DMS53 (cell line): ENCODE data around the gene SMAD3.

Source experiments
- DNase-seq: peaks from one replicate; lab custom pipeline; 2025; lab: John Stamatoyannopoulos, UW

The SMAD3 gene

DNA sequence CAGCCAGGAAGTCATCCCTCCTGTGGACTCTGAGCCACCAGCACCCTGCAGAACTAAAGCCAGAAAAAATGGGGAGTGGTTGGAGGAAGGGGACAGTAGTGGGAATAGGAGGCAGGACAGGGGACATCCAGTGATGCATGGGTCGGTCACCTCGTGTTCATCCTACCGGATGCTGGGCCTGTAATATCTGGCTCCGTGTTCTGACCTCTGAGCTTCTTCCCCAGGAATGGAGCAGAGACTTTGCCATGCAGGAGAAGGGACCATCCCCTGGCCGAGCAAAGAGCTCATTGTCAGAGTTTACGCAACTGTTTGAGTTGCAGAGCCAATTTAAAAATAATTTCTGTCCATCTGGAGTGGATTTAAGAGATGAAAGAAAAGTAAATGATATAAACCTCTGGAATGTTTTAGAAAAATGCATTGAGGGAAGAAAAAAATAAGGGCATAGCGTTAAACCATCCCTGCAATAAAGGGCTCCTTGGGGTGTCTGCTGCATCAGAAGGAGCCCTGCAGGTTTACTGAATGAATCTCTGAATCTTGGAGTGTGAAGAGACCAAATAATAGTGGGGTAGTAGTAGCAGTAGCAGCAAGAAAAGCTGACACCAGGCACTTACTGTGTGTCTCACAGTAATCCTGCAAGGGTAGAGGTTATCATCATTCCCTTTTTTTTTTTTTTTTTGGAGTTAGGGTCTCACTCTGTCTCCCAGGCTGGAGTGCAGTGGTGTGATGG, 118.2 kb downstream of the SMAD3 start:
- DNase-seq, result no peak

DNA sequence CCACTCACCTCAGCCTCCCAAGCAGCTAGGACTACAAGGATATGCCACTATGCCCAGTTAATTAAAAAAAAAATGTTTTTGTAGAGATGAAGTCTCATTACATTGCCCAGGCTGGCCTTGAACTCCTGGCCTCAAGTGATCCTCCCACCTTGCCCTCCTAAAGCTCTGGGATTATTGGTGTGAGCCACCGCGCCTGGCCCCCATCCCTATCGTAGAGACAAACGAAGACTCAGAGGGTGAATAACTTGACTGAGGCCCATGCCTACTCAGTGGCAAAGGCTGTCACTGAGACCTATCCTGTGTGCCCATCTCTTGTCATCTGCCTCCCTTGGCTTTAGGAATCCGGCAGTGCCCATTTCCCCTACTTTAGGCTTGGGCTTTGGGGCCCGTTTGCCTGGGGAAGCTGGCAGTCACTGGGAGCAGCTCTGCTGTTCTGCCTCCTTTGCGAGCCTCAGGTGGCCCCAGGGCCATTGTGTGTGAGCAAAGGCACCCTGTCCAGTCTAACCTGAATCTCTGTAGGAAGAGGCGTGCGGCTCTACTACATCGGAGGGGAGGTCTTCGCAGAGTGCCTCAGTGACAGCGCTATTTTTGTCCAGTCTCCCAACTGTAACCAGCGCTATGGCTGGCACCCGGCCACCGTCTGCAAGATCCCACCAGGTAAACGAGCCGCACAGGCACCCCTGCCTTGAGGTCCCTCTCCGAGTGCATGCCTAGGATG, 119.0 kb downstream of the SMAD3 start:
- DNase-seq, result no peak

DNA sequence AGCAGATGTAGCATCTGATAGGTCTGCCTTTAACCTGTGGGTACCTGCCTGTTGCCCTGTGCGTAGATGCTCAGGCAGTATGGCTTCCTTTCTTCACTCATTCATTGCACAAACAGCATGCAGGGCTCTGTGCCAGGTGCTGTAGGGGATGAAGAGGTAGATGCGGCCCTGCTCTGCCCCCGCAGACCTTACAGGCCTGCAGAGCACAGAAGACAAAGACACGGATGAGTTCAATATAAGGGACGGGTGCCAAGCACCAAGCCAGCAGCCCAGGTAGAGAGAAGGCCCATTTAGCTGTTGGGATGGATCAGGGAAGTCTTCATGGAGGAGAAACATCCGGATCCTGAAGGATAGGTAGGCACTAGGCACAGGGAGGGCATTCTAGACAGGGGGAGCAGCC, 119.6 kb downstream of the SMAD3 start:
- no peak for DNase-seq

DNA sequence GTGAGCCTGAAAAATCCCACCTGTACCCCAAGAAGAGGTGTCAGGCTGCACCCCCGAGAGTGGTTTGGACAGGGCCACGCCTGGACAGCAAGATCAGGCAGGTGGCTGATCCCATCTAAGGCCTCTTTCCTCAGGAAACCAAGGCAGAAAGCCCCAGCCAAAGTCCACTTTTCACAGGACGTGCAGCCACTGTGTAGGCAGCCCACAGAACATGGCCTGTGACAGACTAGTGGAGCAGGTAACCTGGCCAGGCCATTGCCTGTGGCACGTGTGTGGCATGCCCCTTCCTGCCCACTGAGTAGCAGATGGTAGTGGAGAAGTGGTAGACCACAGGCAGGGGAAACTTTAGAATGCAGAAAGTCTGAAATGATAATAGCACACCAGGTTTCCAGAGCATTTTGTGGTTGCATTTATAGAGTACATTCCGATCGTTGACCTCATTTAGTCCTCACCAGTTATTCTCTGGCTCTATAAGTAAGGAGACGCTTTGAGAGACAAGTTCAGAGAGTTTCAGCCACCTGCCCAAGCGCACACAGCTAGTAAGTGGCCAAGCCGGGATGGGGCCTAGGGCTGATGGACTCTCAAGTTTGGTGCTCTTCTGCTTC, 120.3 kb downstream of the SMAD3 start:
- DNase-seq, result no peak

DNA sequence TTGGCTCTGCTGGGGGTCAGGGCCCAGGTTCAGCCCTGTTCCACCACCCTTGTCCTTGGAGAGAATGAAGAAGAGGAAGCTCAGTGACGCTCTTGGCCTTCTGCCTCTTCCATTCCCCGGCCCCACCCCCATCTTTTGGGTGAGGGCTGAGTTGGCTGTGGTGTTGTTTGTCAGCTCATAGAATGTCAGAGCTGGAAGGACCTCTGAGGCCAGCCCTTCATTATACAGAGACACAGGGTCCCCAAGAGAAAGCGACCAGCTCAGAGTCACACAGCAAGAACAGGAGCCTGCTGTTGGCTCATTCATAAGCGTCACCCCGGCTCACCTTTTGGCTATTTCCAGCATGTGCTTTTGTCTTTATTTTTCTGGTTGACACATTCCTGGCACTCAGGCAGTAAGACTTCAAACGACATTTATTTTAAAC, 120.8 kb downstream of the SMAD3 start:
- DNase-seq, result no peak

DNA sequence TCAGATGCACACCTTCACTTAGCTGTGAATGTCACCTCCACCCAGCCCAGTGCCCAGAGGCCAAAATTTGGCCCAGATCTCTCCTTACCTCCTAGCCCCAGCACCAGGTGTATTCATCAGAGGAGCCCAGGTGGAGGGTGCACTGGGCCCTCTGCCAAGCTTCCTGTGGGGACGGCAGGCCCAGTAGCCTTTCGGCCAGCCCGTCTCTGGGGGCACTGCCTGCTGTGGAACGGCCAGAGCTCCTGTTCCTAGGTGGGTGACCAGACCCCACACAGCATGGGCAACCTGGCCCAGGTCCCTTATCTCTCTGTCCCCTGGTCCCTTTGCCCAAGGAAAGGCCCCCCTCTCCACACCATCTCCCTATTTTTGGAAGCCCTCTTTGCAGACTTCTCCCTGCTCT, 121.3 kb downstream of the SMAD3 start:
- no peak for DNase-seq

DNA sequence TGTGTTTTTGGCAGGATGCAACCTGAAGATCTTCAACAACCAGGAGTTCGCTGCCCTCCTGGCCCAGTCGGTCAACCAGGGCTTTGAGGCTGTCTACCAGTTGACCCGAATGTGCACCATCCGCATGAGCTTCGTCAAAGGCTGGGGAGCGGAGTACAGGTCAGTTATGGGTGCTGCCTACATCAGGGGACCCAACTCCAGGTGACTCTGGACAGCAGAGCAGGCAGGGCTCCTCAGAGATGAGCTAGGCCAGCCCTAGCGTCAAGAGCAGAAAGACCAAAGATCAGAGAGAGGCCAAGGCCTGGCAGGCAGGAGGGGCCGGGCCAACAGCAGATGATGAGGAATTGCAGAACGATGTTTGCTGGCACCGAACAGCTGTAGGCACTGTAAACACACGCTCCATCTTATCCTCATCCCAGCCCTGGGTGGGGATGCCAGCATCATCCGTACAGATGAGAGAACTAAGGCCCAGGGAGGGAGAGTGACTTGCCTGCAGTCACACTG, 122.0 kb downstream of the SMAD3 start:
- DNase-seq, result no peak

DNA sequence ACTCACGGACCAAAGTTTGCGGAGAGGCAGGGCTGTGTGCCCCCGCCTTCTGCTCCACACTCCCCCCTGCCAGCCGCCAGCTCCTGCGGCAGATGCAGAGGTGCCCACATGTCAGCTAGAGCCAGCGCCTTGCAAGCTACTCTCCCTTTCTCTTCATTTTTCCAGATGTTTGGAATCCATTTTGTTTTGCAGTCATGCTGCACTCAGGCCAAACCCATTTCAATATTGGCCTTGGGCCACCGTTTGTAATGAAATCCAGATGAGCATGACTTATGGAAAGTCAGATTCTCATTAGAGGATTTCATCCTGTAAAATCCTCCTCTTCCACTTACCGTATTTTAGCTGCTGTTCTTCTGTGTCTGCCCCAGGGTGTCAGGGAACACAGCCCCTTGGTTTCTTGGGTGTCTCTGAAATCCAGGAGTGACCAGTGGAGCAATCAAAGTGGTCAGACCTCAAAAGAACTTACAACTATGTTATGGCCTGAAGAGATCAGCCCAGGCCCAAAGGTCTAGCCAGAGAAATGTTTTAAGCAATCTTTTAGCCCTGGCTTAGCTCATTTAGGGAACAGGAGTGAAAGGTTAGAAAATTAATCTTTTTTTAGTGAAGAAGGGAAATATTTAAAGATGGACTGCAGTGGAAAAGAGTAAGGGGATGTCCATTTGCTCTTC, 123.3 kb downstream of the SMAD3 start:
- DNase-seq, result no peak

DNA sequence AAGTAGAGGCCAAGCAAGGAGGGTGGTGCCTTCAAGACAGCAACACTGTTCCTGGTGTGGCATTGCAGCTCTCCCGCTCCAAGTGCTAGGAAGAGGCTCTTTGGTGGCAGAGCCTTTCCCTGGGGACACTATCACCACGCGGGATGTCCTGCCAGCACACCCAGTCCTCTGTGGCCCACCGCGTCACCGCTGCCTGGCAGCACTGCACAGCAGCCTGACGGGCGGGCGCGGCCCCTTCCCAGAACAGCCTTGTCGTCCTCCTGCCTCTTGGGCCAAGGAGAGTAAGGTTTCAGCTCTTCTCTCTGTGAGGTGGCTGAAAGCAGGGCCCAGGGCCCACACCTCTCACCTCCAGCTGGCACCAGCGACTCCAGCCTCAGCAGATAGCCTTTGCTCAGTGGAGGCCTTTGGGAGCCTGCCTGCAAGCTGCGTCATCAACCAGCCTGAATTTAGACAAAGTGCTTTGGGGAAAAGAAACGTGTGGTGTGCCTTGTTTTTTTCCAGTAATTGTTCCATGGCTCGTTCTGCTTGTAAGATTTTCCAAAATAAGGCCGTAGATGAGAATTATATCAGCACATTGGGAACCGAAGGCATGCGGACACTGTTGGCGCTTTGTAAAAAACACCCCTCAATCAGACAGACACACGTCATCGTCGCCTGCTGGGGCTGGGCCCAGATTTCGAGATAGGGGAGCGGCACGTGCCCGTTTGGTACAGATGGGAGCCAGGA, 124.1 kb downstream of the SMAD3 start:
- DNase-seq, result no peak

DNA sequence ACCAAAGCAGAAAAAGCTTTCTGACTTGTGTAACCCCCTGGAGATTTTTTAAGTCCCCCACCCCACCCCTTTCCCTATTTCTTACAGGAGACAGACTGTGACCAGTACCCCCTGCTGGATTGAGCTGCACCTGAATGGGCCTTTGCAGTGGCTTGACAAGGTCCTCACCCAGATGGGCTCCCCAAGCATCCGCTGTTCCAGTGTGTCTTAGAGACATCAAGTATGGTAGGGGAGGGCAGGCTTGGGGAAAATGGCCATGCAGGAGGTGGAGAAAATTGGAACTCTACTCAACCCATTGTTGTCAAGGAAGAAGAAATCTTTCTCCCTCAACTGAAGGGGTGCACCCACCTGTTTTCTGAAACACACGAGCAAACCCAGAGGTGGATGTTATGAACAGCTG, 124.9 kb downstream of the SMAD3 start:
- DNase-seq, result no peak

DNA sequence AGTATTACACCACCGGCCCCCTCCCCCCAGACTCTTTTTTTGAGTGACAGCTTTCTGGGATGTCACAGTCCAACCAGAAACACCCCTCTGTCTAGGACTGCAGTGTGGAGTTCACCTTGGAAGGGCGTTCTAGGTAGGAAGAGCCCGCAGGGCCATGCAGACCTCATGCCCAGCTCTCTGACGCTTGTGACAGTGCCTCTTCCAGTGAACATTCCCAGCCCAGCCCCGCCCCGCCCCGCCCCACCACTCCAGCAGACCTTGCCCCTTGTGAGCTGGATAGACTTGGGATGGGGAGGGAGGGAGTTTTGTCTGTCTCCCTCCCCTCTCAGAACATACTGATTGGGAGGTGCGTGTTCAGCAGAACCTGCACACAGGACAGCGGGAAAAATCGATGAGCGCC, 125.4 kb downstream of the SMAD3 start:
- DNase-seq, result no peak

DNA sequence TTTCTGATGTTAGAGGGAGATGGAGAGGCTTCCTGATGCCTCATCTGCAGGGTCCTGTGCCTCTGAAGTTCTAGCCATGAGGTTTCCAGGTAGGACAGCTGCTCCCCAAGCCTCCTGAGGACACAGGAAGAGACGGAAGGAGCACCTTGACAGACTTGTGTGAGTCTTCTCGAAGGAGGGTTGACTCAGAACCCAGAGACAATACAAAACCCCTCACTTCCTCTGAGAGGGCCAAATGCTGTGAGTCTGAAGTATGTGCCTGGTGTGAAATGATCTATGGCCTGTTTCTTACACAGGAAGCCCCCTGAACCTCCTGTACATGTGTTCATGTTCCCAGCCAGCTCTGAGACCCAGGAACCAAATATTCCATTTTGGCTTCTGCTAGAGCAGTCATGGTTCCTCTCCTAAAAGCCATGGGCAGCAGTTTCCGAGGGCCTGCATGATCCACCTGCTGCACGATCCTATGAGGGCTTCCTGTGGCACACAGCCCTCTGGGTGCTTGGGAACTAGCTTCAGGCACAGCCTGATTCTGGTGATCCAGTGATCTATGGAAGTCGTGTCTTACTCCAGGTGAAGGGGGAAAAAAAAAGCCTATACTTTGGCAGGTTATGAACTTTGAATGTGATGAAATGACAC, 126.9 kb downstream of the SMAD3 start:
- DNase-seq, result no peak

DNA sequence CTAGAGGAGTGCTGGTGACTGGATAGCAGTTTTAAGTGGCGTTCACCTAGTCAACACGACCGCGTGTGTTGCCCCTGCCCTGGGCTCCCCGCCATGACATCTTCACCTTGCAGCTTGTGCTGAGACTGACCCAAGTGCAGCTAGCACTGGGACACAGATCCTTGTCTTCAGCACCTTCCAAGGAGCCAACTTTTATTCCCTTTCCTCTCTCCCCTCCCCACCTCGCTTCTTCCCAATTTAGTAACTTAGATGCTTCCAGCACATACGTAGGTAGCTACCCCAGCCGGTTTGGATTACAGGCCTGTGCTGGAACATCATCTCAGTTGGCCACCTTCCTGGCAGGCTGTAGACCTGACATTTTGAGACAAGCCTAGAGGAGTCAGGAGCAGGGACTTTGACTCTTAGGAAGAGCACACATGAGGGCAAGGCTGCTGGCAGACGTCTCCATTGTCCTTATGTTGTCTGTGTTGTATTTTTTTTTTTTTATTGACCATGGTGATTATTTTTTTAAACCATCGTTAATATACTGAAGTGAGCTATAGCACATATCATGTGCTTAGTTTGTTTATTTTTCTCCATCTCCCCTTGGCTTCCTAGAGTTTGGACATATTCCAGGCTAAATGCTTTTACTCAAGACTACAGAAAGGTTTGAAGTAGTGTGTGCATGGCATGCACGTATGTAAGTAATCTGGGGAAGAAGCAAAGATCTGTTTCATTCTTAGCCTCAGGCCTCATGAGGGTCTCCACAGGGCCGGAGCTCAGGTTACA, 128.0 kb downstream of the SMAD3 start:
- DNase-seq, result no peak

DNA sequence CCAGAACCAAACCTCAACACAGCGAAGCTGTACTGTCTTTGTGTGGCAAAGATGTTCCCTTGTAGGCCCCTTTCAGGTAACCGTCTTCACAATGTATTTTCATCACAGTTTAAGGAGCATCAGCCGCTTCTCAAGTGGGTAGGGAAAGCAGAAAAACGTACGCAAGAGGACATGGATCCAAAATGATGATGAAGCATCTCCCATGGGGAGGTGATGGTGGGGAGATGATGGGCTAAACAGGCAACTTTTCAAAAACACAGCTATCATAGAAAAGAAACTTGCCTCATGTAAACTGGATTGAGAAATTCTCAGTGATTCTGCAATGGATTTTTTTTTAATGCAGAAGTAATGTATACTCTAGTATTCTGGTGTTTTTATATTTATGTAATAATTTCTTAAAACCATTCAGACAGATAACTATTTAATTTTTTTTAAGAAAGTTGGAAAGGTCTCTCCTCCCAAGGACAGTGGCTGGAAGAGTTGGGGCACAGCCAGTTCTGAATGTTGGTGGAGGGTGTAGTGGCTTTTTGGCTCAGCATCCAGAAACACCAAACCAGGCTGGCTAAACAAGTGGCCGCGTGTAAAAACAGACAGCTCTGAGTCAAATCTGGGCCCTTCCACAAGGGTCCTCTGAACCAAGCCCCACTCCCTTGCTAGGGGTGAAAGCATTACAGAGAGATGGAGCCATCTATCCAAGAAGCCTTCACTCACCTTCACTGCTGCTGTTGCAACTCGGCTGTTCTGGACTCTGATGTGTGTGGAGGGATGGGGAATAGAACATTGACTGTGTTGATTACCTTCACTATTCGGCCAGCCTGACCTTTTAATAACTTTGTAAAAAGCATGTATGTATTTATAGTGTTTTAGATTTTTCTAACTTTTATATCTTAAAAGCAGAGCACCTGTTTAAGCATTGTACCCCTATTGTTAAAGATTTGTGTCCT, 129.0 kb downstream of the SMAD3 start:
- no peak for DNase-seq

DNA sequence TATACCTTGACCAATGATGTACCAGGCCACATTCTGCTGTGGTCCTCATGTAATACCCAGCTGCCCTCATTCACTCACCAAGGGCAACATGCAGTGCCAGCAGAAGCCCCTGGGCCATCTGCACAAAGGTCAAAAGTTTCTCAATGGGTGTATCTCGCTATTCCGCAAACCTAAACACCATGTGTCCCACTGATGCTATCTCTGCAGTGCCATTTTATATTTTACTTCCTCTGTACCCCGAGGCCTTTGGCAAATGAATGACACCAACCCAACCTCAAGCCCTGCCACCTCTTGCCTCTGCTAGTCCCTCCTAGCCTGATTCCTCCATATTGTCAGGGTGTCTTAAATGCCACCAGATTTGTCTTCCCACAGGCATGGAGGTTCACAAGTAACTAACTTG, 129.9 kb downstream of the SMAD3 start:
- DNase-seq, result no peak

DNA sequence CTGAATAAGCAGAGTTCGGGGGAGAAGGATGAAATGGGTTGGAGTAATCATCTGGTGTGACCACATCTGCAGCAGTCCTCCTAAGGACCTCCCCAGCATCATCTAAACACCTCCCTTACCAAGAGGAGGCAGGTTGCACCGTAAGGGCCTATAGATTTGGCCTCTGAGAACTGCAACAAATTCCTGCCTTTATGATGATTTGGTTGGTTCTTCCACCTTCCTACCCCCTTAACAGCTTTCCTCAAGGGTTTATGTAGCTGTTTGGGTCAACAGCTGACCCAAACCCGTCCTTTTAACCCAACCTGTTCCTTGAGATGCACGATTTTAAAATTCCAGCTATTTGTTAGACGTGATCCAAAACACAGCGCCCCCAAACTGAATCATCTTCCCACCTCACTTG, 130.8 kb downstream of the SMAD3 start:
- no peak for DNase-seq

DNA sequence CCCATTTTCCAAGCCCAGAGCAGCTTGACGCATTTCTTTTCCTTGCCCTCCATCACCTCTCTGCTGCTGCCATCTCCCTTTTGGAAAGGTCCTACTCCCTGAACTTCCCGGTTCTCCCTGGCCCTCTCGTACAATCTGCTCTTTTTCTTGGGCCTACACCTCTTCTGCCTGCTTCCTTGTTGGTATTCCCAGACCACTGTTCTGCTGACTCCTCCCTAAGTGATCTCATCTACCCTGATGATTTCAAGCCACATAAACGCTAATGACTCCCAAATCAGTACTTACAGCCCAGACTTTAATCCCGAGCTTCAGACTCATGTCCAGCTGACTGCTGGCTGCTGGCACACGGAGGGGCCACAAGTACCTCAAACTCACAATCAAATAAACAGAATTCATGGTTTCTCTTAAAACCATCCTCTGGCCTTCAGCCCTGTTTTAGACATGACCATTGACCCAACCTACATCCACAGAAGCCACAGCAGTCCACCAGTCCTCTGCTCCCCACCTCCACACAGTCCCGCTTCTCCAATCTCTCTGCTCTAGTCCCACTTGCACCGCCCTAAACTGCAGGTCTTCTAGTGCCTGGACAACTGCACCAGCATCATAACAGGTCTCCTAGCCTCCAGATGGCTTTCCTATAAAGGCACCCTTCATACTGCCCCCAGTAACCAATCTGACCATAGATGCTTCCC, 131.4 kb downstream of the SMAD3 start:
- DNase-seq, result no peak

DNA sequence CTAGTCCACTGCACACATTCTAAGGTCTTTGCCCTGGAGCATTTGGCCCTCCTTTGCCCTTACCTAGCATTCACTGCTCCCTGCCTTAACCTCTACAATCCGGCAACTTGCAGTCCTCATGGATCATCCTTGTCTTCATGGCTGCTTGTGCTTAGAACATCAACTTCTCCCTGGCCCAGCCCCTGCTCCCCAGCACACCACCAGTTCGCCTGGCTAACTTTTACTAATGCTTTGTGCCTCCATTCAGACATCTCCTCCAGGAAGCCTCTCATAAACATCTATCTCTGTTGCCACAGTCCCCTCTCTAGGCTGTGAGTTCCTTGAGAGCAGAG, 131.9 kb downstream of the SMAD3 start:
- no peak for DNase-seq

DNA sequence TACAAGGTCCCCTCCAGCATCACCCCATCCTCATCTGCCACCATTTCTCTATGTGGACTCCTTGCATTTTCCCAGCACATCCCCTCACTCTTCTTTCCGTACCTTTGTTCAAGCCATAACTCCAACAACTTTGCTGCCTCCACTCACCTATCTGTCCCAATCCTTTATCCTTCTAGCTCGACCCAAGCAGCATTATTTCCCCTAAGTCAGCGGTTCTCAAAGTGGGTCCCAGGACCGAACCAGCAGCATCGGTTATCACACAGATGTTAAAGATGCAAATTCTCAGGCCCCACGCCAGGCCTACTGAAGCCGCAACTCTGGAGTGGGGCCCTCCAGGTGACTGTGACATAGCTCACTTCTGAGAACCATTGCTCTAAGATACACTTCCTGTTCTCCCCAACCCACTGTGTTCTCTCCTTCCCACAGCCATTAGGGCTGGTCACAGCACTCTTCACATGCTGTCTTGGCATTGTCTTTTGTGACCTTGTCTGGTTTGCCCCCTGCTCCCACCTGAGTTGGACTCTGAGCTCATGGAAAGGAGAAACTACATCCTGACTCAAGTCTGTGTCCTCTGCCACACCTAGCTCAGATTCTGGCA, 132.9 kb downstream of the SMAD3 start:
- DNase-seq, result no peak
